Kidney tubule cell (primary cell): ENCODE measurements around the gene TRAF3IP1.
"Not testable (repeated sequence)": the region's sequence is repeated elsewhere in the genome, so short reads cannot be mapped to it uniquely, and the experiment has no call there.

Experiments used
- DNase-seq: peaks from one replicate; pipeline ENCODE4 v3.0.0-alpha.2; 2018; ENCODE audit warnings: low spot score

The TRAF3IP1 gene

GRCh38 chr2:238308177-238308576 is 12.1 kb upstream of the TRAF3IP1 start:
- DNase-seq, result no peak

DNA sequence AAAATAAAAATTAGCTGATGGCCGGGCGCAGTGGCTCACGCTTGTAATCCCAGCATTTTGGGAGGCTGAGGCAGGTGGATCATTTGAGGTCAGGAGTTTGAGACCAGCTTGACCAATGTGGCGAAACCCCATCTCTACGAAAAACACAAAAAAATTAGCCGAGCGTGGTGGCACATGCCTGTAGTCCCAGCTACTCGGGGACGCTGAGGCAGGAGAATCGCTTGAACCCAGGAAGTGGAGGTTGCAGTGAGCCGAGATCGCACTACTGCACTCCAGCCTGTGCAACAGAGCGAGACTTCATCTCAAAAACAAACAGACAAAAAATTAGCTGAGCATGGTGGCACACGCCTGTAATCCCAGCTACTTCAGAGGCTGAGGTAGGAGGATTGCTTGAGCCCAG is 9.6 kb upstream of the TRAF3IP1 start:
- not testable (repeated sequence) for DNase-seq

- no peak for DNase-seq
Measured at GRCh38 chr2:238313289-238313990, 6.9 kb upstream of the TRAF3IP1 start.

DNA sequence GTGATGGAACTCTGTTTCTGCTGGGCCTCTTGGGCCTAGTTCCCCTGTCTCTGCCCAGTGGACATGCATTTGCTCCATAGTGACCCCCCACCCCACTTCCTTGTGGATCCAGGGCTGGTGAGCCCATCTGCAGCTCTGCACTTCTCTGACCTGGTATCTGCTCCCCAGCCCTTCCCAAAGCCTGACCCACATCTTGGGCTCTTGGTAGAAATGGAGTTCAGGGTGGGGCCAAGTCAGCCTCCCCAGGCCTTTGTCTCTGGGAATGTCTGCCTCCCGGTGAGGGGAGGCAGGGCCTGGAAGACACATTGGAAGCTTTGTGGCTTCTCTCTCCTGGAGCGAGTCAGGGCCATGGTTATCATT is 6.3 kb upstream of the TRAF3IP1 start:
- DNase-seq, result no peak

- DNase-seq, result no peak
Measured at GRCh38 chr2:238314576-238314975, 5.7 kb upstream of the TRAF3IP1 start.

DNA sequence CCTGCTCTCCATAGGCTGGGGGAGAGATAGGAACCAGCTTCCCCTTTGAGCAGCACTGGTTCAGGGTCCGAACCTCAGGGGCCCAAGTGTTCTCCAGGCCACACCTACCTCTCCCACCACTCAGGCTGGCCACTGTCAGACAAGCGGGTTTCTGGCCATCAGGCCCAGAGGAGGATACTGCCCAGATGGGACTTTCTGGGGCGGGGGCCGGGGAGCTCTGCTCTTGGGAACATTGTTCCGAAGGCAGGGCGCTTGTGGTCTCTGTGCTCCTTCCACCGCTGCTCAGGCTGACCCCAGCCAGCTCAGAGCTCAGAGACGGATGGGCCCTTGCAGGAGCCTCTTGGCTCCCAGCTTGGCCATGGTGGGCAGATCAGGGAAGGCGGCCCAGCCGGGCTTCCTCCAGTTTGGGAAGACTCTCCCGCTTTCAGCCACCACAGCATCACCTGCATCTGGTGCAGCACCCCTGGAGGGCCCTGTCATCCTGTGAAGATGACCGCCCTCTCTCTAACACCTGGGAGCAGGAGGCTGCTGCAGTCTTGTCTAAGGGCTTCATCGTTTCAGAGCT is 5.2 kb upstream of the TRAF3IP1 start:
- no peak for DNase-seq

DNA sequence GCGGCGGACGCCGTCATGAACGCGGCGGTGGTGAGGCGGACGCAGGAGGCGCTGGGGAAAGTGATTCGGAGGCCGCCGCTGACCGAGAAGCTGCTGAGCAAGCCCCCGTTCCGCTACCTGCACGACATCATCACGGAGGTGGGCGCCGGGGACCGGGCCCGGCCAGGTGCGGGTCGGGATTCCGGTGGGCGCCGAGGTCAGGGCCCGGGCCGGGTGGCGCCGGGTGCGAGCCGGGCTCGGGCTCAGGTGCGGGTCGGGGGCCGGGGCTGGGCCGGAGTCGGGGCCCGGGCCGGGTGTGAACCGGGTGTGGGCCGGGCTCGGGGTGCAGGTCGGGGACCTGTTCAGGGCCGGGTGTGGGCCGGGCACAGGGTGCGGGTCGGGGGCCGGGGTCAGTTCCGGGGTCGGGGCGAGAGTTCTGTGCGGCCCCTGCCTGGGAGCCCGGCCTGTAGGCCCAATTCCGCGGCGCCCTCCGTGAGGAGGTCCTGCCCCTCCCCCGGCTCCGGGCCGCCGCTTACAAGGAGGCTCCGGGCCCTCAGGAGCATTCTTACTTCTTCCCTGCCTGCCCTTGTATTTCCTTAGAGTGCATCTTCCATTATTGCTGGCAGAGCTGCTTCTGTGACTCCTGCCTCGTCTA is 447 bp downstream of the TRAF3IP1 start:
- no peak for DNase-seq

GRCh38 chr2:238321467-238321866 is 1.1 kb downstream of the TRAF3IP1 start:
- no peak for DNase-seq

DNA sequence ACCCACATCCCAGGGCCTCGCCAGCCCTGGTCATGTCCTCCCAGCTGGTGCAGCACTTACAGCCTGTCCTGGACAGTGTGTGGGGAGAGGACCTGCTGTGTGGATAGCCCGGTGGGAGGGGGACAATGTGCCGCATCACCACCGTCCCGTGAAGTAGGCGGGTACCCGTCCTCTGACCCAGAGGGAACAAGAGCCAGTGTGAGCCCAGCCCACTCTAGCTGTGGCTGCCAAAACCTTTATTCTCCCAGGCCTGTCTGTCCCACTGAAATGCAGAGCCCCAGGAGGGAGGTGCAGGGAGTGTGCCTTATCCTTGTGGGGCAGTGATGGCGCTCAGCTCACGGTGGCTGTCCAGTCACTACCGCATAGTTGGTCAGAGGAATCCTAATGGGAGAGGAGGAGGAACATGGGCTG is 1.7 kb downstream of the TRAF3IP1 start:
- no peak for DNase-seq

DNA sequence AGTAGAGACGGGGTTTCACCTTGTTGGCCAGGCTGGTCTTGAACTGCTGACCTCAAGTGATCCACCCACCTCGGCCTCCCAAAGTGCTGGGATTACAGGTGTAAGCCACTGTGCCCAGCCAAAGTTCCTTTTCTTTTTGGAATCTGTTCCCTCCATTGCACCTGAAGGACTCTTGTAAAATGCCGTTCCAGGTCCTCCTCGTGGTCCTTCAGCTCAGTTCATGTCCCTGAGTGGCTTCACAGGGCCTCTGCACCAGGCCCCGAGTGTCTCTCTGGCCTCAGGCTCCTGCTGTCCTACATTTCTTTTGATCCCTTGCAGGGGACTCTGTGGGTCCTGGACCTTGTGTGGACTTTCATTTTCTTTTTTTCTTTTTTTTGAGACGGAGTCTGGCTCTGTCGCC is 3.9 kb downstream of the TRAF3IP1 start:
- DNase-seq, result not testable (repeated sequence)

- DNase-seq, result no peak
Measured at GRCh38 chr2:238325694-238326093, 5.4 kb downstream of the TRAF3IP1 start.

GRCh38 chr2:238326801-238327365 is 6.6 kb downstream of the TRAF3IP1 start:
- DNase-seq, result no peak

- no peak for DNase-seq
Measured at GRCh38 chr2:238327751-238328150, 7.4 kb downstream of the TRAF3IP1 start.

DNA sequence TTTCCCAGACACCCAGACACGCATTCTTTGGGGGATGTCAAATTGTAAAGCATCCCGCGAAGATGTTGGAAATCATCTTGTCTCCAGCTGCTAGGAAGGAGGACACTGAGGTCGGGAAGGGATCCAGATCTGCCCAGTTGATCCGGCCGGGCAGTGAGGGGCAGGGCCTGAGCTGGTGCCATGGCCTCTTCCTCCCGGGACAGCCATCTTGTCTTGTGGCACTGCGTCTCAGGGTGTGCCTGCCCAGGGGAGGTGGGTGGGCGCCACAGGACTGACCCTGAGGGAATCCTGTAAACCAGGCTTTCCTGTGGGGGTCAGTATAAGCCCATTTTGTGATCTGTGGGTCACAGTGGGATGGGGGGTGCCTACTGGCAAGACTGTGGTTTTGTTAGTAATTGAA is 10.1 kb downstream of the TRAF3IP1 start:
- no peak for DNase-seq

- DNase-seq, result no peak
Measured at GRCh38 chr2:238331916-238332315, 11.6 kb downstream of the TRAF3IP1 start.

DNA sequence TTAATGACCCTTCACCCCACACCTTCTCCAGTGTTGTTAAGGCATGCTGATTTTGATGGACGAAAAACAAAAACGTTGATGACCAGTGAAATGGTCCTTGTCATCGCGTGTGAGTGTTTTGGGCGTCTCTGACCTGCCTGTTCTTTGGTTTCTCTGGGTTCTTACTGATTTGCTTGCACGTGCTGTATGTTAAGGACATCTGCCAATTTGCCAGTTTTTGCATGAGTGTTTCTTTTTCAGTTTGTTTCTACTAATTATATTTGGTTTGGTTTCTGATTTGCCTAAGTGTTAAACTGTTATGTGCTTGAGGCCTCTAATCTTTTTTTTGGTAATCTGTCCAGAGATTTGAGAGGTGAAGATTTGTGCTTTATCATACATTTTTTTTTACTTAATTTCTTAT is 14.6 kb downstream of the TRAF3IP1 start:
- DNase-seq, result no peak

DNA sequence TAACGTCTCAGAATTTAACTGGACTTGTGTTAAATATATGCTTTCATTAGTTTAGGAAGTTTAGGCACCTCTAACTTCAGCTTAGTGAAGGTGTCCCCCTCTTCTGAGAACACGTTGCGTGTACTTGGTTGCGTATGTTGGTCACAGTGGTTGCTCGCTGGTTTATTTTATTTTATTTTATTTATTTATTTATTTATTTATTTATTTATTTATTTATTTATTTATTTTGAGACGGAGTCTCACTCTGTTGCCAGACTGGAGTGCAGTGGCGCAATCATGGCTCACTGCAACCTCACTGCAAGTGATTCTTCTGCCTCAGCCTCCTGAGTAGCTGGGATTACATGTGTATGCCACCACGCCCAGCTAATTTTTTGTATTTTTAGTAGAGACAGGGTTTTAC is 15.3 kb downstream of the TRAF3IP1 start:
- not testable (repeated sequence) for DNase-seq

DNA sequence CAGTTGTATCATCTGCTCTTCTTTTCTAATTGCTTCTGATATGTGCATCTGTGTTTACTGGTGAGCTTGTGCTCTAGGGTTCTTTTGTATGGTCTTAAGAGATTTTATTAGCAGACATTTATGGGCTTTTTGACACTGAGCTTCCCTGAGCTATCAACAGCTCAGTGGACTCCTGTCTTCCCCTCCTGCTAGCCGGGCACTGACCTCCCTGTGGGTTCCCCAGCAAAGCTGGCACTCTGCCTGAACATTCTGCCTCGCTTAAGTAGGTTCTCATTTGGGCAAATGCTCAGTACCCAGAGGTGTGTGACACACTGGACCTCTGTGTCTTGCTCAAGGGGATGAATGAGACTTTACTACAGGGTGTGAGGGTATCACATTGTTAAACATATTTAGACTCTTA is 15.8 kb downstream of the TRAF3IP1 start:
- peak; percentile 65 for DNase-seq

- DNase-seq, result no peak
Measured at GRCh38 chr2:238336793-238337444, 16.6 kb downstream of the TRAF3IP1 start.

GRCh38 chr2:238337846-238338245 is 17.5 kb downstream of the TRAF3IP1 start:
- no peak for DNase-seq

GRCh38 chr2:238338710-238339394 is 18.5 kb downstream of the TRAF3IP1 start:
- no peak for DNase-seq

GRCh38 chr2:238339395-238339780 is 19.1 kb downstream of the TRAF3IP1 start:
- DNase-seq, result peak; percentile 23
